ENCODE measurements around the gene VWA8. TPM values are rescaled to one million over a fixed set of nuclear protein-coding genes. Genes with fewer than 3 reads are reported as not detected.
A peak's percentile ranks its signal among the peaks of the same experiment; 100 is the strongest.
"Not testable (repeated sequence)": the region's sequence is repeated elsewhere in the genome, so short reads cannot be mapped to it uniquely, and the experiment has no call there.

VWA8 gene
- polyA plus RNA-seq, 1 donor from 2014 or later, result 3.7 TPM

DNA sequence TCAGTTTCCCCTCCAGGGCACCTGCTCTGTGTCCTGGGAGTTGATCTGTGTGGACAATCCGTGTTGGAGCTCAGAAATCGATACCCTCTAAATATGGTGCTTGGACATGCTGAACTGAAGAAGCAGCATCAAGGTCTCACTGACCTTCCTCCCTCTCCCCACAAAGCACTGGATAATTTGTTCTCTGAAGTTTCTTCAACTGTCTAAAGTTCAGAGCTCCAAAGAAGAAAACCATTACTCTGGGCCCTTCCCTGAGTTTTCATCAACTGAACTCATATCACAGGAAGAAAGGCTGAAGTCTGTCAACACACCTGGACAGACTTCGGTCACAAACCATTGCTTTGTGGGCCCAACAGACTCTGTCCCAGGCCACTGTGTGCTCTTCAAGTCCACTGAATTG is 371.5 kb downstream of the VWA8 start:
- H3K27ac Mint-ChIP-seq, result no peak overlapping the region
- no peaks in the 10 kb centered on the region for H3K9me3 Mint-ChIP-seq
- H3K4me1 Mint-ChIP-seq, result peaks cover 3 to 7% (median 6%) of the 10 kb centered on the region in 3 donors
- no peak overlapping the region for H3K4me3 Mint-ChIP-seq
- H3K36me3 Mint-ChIP-seq, result peaks cover 7% of the 10 kb centered on the region
- H3K27me3 Mint-ChIP-seq, result no peaks in the 10 kb centered on the region

DNA sequence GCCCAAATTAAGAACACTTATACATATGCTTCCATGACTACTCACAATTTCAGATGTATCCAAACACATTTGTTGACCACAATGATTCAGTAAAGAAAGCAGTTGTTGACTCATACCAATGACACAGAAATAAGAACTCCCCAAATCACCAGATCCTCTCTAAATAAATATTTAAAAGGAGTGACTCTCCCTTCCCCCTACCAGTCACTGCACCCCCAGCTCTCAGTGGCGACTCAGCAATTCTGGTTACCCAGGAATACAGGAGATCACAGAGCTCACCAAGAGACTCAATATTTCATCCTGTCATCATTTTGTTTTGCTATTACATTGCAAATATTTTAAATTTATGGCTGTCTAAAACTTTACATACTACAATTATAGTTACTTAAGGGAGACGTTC is 372.0 kb downstream of the VWA8 start:
- Mint-ChIP-seq H3K36me3 (peaks cover 7% of the 10 kb centered on the region), H3K4me3 (no peak overlapping the region), H3K4me1 (peaks cover 3 to 7% (median 6%) of the 10 kb centered on the region in 3 donors), H3K27me3 (no peaks in the 10 kb centered on the region), H3K9me3 (no peaks in the 10 kb centered on the region), H3K27ac (peak overlapping the region in 1 of 3 donors; percentile 73)

DNA sequence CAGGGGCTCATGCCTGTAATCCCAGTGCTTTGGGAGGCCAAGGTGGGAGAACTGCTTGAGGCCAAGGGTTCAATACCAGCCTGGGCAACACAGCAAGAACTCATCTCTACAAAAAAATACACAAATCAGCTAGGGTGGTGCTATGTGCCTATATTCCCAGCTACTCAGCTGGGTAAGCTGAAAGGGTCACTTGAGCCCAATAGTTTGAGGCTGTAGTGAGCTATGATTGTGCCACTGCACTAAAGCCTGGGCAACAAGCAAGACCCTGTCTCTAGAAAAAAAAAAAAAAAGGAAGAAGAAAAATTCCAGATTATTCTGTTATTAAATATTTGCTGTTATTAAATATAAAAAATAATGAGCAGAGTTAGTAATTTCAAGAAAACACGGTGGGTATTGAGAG is 372.5 kb downstream of the VWA8 start:
- H3K9me3 Mint-ChIP-seq, result no peaks in the 10 kb centered on the region
- peaks cover 3 to 7% (median 6%) of the 10 kb centered on the region in 3 donors for H3K4me1 Mint-ChIP-seq
- no peak overlapping the region for H3K27ac Mint-ChIP-seq
- H3K36me3 Mint-ChIP-seq, result peaks cover 7% of the 10 kb centered on the region
- no peaks in the 10 kb centered on the region for H3K27me3 Mint-ChIP-seq
- H3K4me3 Mint-ChIP-seq, result no peak overlapping the region

DNA sequence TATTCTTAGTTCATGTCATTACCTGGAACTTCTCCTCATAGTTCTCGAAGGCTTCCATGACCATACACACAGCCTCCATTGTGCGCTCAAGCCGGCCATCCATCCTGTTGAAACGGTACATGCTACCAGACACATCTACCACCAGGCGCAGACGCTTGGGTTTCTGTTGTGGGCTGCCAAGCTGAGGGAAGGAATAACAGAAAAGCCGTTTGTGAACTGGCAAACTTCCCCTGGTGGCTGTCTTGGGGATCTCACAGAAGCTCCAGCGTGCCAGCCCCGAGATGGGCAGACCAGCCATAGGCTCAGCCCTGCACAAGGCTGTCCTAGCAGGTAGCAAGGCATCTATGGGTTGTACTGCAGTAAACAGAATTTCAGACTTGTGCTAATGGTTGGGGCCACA is 373.4 kb downstream of the VWA8 start:
- H3K27ac Mint-ChIP-seq, result no peak overlapping the region
- H3K36me3 Mint-ChIP-seq, result peaks cover 7% of the 10 kb centered on the region
- peaks cover 3 to 7% (median 6%) of the 10 kb centered on the region in 3 donors for H3K4me1 Mint-ChIP-seq
- H3K27me3 Mint-ChIP-seq, result no peaks in the 10 kb centered on the region
- peak overlapping the region in 1 of 4 donors; percentile 44 for H3K4me3 Mint-ChIP-seq
- H3K9me3 Mint-ChIP-seq, result no peaks in the 10 kb centered on the region

DNA sequence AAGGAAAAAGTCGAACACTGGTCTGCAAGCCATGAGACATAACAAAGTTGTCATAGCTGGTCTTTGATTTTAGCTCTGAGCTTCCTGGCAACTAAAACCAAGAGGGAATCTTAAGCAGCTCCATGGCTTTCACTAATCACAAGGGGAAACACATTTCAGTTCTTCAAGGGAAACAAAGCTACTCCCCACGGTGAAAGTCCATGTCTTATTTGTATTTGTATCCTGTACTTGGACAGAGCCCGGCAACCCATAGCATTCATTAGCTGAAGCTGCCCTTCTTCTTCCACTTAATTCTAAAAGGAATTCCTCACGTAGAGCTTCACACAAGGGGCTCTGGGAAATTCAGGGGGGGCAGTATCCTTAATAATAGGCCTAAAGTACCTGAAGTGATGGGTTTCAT is 374.7 kb downstream of the VWA8 start:
- Mint-ChIP-seq H3K27me3 (no peaks in the 10 kb centered on the region), H3K36me3 (peaks cover 11% of the 10 kb centered on the region)

DNA sequence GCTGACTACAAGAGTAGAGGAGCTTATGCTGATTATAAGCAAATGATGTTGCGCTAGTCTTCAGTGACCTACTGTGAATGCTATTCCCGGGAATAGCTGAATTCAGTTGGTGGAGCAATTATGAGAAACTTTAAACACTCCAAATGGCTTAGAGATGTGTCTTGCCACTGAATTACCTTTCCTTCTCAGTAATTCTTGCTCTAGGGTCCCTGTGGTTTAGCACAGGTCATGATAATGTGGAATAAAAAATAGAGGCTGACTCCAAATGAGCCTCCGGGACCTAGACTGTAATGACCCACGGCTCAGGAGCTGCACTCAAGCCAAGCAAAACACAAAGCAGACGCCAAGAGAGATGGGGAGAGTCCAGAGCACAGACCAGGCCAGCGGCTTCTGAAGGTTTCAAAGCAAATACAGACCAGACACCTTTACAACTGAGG is 378.9 kb downstream of the VWA8 start:
- Mint-ChIP-seq H3K9me3 (no peaks in the 10 kb centered on the region), H3K36me3 (peaks cover 9% of the 10 kb centered on the region), H3K27ac (no peak overlapping the region), H3K4me3 (no peak overlapping the region), H3K27me3 (no peaks in the 10 kb centered on the region), H3K4me1 (peaks cover 0 to 8% (median 5%) of the 10 kb centered on the region in 3 donors)

More for the DNA sequence above, 374.7 kb downstream of the VWA8 start:
- H3K9me3 Mint-ChIP-seq, result no peaks in the 10 kb centered on the region
- H3K4me3 Mint-ChIP-seq, result no peak overlapping the region
- H3K4me1 Mint-ChIP-seq, result peaks cover 3 to 7% (median 4%) of the 10 kb centered on the region in 3 donors
- H3K27ac Mint-ChIP-seq, result no peak overlapping the region

DNA sequence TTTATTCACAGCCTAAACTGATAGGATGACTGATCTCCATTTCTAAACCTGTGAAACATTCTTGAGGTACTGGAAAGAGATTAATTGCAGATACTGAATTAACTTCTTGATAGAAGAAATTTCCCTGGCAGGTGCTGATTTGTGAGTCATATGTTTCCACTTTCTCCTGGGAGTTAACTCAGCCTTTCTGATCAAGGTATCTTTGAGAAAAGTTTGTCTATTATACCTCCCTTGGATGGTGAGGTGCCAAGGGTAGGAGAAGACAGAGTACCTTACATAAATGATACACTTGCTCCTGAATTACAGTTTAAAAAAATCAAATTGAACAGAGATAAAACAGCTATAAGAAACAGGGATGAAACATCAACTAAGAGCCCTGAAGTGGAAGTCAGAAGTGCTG is 380.6 kb downstream of the VWA8 start:
- H3K4me3 Mint-ChIP-seq, result no peak overlapping the region
- H3K27me3 Mint-ChIP-seq, result no peaks in the 10 kb centered on the region
- peaks cover 14% of the 10 kb centered on the region for H3K36me3 Mint-ChIP-seq
- no peaks in the 10 kb centered on the region for H3K9me3 Mint-ChIP-seq
- H3K4me1 Mint-ChIP-seq, result peaks cover 0 to 10% (median 9%) of the 10 kb centered on the region in 3 donors
- H3K27ac Mint-ChIP-seq, result no peak overlapping the region

DNA sequence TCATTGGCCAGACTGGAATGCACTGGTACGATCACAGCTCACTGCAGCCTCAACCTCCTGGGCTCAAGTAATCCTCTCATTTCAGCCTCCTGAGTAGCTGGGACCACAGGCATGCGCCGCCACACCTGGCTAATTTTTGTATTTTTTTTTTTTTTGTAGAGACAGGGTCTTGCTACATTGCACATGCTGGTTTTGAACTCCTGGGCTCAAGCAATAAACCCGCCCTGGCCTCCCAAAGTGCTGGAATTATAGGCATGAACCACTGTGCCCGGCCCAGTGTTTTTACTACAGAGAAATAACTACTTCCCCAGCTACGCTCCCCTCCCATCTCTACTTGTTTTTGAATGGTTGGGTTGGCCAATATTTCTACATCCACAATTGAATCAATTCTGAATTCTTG is 381.0 kb downstream of the VWA8 start:
- peaks cover 0 to 10% (median 9%) of the 10 kb centered on the region in 3 donors for H3K4me1 Mint-ChIP-seq
- H3K27me3 Mint-ChIP-seq, result no peaks in the 10 kb centered on the region
- peaks cover 18% of the 10 kb centered on the region for H3K36me3 Mint-ChIP-seq
- H3K27ac Mint-ChIP-seq, result no peak overlapping the region
- no peaks in the 10 kb centered on the region for H3K9me3 Mint-ChIP-seq
- no peak overlapping the region for H3K4me3 Mint-ChIP-seq

DNA sequence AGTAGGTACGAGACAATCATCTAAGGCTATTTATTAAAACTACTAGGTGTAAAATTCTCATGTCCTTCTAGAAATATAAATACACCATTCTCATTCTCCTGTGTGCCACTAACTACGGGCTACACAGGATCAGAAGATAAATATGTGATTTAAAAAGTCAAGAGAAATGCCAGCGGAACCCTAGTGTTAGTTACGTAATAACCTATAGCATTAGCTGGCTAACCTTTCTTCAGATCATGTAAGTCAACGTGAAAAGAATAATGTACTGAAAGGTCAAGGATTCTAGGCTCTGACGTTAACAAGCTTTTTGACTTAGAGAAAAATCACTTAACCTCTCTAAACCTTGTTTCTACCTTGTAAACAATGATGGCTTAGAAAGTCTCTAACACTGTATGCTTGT is 381.7 kb downstream of the VWA8 start:
- Mint-ChIP-seq H3K4me1 (peaks cover 0 to 10% (median 9%) of the 10 kb centered on the region in 3 donors), H3K27ac (no peak overlapping the region)

DNA sequence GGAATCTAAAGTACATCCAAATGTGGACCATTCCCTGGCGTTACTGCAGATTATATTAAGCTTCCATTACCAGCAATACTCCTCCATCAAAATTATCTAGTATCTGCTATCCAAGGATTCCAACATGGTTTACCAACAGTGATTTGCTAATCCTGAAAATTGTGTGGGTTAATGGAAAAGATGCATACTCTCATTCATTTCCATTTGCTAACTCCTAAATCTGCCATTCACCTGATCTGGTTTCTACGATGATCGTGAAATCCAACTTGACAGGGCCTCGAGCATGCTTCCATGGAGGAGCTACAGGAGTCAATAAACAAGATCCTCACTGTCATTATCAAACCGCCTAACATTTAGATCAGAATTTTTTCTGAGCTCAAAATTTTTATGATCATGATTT is 382.5 kb downstream of the VWA8 start:
- Mint-ChIP-seq H3K4me3 (no peak overlapping the region), H3K27ac (no peak overlapping the region), H3K36me3 (peaks cover 19% of the 10 kb centered on the region), H3K27me3 (no peaks in the 10 kb centered on the region), H3K4me1 (peaks cover 0 to 10% (median 9%) of the 10 kb centered on the region in 3 donors), H3K9me3 (no peaks in the 10 kb centered on the region)

More for the DNA sequence above, 381.7 kb downstream of the VWA8 start:
- Mint-ChIP-seq H3K36me3 (peaks cover 19% of the 10 kb centered on the region), H3K27me3 (no peaks in the 10 kb centered on the region), H3K9me3 (no peaks in the 10 kb centered on the region), H3K4me3 (no peak overlapping the region)

DNA sequence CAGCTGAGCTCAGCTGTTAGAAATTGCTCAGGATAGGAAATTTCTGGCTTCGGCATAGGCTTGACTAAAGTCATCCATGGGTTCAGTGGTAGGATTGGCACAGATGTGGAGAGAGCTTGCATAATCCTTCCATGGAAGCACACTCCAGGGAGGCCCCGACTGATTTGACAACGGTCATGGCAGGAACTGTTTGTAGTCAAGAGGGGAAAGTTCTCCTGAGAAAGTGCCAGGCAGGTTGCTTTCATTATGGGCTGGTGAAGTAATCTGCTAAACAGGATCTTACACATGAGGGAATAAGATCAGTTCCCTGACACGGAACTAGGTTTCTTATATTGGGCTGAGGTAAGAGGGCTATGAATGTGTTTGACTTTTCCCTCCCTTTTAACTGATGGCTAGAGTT is 383.5 kb downstream of the VWA8 start:
- Mint-ChIP-seq H3K36me3 (peaks cover 19% of the 10 kb centered on the region), H3K9me3 (no peaks in the 10 kb centered on the region), H3K4me1 (peaks cover 0 to 10% (median 9%) of the 10 kb centered on the region in 3 donors), H3K4me3 (no peak overlapping the region), H3K27me3 (no peaks in the 10 kb centered on the region), H3K27ac (no peak overlapping the region)

DNA sequence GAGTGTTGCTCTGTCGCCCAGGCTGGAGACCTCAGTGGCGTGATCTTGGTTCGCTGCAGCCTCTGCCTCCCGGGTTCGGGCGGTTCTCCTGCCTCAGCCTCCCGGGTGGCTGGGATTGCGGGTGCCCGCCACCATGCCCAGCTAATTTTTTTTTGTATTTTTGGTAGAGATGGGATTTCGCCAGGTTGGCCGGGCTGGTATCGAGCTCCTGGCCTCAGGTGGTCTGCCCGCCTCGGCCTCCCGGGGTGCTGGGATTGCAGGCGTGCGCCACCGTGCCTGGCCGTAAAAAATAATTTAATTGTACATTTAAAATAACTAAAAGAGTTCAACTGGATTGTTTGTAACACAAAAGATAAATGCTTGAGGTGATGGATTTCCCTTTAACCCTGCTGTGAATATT is 387.3 kb downstream of the VWA8 start:
- H3K4me3 Mint-ChIP-seq, H3K27me3 Mint-ChIP-seq: not testable (repeated sequence)

DNA sequence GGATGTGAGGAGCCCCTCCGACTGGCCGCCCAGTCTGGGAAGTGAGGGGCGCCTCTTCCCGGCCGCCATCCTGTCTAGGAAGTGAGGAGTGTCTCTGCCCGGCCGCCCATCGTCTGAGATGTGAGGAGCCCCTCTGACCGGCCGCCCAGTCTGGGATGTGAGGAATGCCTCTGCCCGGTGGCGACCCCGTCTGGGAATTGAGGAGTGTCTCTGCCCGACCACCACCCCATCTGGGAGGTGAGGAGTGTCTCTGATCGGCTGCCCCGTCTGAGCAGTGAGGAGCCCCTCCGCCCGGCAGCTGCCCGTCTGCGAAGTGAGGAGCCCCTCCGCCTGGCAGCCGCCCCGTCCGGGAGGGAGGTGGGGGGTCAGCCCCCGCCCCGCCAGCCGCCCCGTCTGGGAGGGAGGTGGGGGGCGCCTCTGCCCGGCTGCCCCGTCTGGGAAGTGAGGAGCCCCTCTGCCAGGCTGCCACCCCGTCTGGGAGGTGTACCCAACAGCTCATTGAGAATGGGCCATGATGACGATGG is 389.0 kb downstream of the VWA8 start:
- not testable (repeated sequence) for H3K4me3 Mint-ChIP-seq, H3K27ac Mint-ChIP-seq, H3K9me3 Mint-ChIP-seq, H3K4me1 Mint-ChIP-seq, H3K27me3 Mint-ChIP-seq
- H3K36me3 Mint-ChIP-seq, result peaks cover 14% of the 10 kb centered on the region

More for the DNA sequence above, 387.3 kb downstream of the VWA8 start:
- Mint-ChIP-seq H3K36me3 (peaks cover 19% of the 10 kb centered on the region), H3K4me1 (peaks cover 0 to 10% (median 9%) of the 10 kb centered on the region in 3 donors)
- H3K9me3 Mint-ChIP-seq, H3K27ac Mint-ChIP-seq: not testable (repeated sequence)

DNA sequence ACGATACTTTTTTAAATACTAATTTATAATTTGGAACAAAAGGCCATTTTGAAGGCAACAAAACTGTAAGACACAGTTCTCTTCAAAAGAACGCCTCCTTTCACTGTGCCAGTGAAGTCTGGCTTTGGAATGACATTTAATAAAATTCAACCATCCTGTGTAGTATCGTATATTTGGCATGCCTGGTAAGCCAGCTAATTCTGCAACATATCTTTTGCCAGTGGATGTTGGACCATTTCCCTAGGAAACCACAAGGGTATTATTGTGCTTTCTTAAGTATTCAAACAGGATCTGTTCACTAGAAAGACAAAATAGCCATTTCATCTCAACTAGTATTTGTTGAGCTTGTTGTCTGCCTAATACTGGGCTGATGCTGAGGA is 391.9 kb downstream of the VWA8 start:
- Mint-ChIP-seq H3K4me3 (no peak overlapping the region), H3K27ac (no peak overlapping the region), H3K4me1 (no peaks in the 10 kb centered on the region), H3K9me3 (no peaks in the 10 kb centered on the region), H3K36me3 (peaks cover 4% of the 10 kb centered on the region), H3K27me3 (no peaks in the 10 kb centered on the region)

DNA sequence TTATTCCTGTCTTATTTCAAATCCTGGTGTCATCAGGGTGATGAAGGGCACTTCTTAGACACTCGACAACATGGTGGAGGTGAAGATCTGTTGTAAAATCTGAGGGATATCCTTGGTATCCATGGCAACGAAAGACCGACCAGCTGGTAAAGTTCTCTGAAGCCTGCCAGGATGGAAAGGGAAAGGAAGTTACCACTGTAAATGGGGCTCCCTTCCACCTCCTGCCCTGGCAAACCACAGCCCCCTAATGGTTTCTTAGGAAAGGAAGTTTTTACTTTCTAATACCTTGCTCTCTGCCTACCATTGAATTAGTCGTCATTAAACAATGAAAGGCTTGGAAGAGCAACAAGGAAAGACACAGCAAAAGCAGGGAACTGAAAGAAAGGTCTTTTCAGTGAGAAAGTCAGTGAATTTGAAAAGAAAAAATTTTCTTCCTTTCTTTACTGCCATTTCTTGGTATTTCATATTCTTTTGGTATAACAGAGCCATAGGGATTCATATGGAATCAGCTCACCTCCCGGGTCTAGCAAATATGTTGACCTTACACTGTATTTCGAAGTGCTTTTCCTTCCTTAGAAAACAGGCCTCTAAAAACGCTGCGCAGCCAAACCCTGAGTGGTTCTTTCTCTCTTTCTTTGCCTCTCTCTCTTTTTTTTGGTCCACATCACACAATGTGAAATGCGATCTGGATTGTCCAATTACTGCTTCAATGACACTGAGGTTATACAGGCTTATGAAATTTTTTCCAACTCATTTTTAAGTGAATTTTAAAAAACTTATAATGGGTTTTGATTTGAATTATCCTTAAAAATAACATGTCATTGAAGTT is 392.6 kb downstream of the VWA8 start:
- Mint-ChIP-seq H3K36me3 (peaks cover 4% of the 10 kb centered on the region), H3K27ac (peak overlapping the region in 2 of 3 donors; percentile 18 to 50), H3K27me3 (no peaks in the 10 kb centered on the region), H3K9me3 (no peaks in the 10 kb centered on the region), H3K4me1 (no peaks in the 10 kb centered on the region), H3K4me3 (no peak overlapping the region)

DNA sequence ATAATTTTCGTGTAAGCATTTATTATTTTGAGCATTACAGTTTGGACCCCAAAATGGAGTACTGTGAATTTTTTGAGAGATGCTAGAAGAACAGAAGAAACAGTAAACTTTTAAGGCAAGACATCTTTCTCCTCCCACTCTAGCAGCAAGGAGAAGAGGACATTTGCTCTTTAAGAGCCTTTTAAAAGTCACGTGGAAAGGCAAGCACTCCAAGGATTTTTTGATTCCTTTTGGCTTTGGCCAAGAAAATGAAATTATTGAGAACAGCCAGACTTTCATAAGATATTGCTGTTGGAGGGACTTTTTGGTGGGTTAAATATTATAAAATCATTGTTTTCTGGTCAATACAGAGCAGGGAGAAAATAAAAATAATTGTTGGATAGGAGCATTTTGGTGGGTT is 393.5 kb downstream of the VWA8 start:
- no peak overlapping the region for H3K27ac Mint-ChIP-seq
- H3K36me3 Mint-ChIP-seq, result peaks cover 4% of the 10 kb centered on the region
- no peaks in the 10 kb centered on the region for H3K9me3 Mint-ChIP-seq
- H3K4me1 Mint-ChIP-seq, result no peaks in the 10 kb centered on the region
- no peaks in the 10 kb centered on the region for H3K27me3 Mint-ChIP-seq
- no peak overlapping the region for H3K4me3 Mint-ChIP-seq

All from IgD-negative memory B cell (primary cell).